ENCODE measurements around the gene YAE1. TPM values are rescaled to one million over a fixed set of nuclear protein-coding genes. Genes with fewer than 3 reads are reported as not detected.
A peak's percentile ranks its signal among the peaks of the same experiment; 100 is the strongest.

The YAE1 gene
- total RNA-seq, 1 experiment from 2014 or later, result 21.9 TPM

GRCh38 chr7:39621261-39621660, 55.1 kb downstream of the YAE1 start:
- CTCF ChIA-PET, result interaction anchor here (0.6 to 4.1 kb wide), 2 partner anchors 37 to 41 kb away, joined by 3 to 25 read pairs; no protein-coding TSS in a partner anchor

GRCh38 chr7:39621784-39622411, 55.7 kb downstream of the YAE1 start:
- ChIA-PET CTCF (interaction anchor here (0.7 to 4.1 kb wide), 6 partner anchors 12 to 124 kb away, joined by 3 to 31 read pairs (median 6); no protein-coding TSS in a partner anchor), POLR2A (interaction anchor here (0.5 to 3.1 kb wide), 4 partner anchors 8 to 112 kb away, joined by 3 to 21 read pairs (median 10); no protein-coding TSS in a partner anchor)
- peak overlapping the region; percentile 86 for H3K4me3 Mint-ChIP-seq
- H3K27ac Mint-ChIP-seq, result peak overlapping the region; percentile 5; the same call in 1 of the 2 replicates
- ATAC-seq (no peak), DNase-seq (ENCODE audit: low spot score) (no peak)
- H3K9me3 Mint-ChIP-seq, result no peaks in the 10 kb centered on the region
- no peaks in the 10 kb centered on the region for H3K36me3 Mint-ChIP-seq
- H3K27me3 Mint-ChIP-seq (ENCODE audit: low read depth), result no peaks in the 10 kb centered on the region
- TF ChIP-seq FOXJ3 (CRISPR knock-in tag; IDR thresholded peaks at IDR 0.05; ENCODE audit: borderline replicate concordance) (no peak), JAZF1 (CRISPR knock-in tag; IDR thresholded peaks at IDR 0.05) (no peak), USF2 (CRISPR knock-in tag; IDR thresholded peaks at IDR 0.05) (no peak), RELA (CRISPR knock-in tag; IDR thresholded peaks at IDR 0.05; ENCODE audit: borderline replicate concordance) (no peak), AR (CRISPR knock-in tag; IDR thresholded peaks at IDR 0.05) (no peak), JUN (CRISPR knock-in tag; IDR thresholded peaks at IDR 0.05) (no peak), ZNF232 (CRISPR knock-in tag; IDR thresholded peaks at IDR 0.05) (no peak), NFE2L1 (CRISPR knock-in tag; IDR thresholded peaks at IDR 0.05) (no peak), ZNF219 (CRISPR knock-in tag; IDR thresholded peaks at IDR 0.05; ENCODE audit: borderline replicate concordance) (no peak)
- H3K4me1 Mint-ChIP-seq, result peaks cover 37% of the 10 kb centered on the region

More at GRCh38 chr7:39621261-39621660, 55.1 kb downstream of the YAE1 start:
- Mint-ChIP-seq H3K4me1 (peaks cover 31% of the 10 kb centered on the region), H3K4me3 (no peak overlapping the region), H3K27me3 (ENCODE audit: low read depth) (peaks cover 3% of the 10 kb centered on the region; the same call in 1 of the 2 replicates), H3K36me3 (no peaks in the 10 kb centered on the region), H3K27ac (no peak overlapping the region), H3K9me3 (no peaks in the 10 kb centered on the region)
- POLR2A ChIA-PET, result interaction anchor here (0.5 kb wide), 1 partner anchor 9 kb away, joined by 3 read pairs; no protein-coding TSS in a partner anchor
- no peak for DNase-seq (ENCODE audit: low spot score)
- TF ChIP-seq ZNF219 (CRISPR knock-in tag; IDR thresholded peaks at IDR 0.05; ENCODE audit: borderline replicate concordance), result no peak
- TF ChIP-seq NFATC4 (CRISPR knock-in tag; IDR thresholded peaks at IDR 0.05), result no peak
- TF ChIP-seq ELF4 (CRISPR knock-in tag; IDR thresholded peaks at IDR 0.05; ENCODE audit: low read depth), result no peak
- no peak for TF ChIP-seq JUN (CRISPR knock-in tag; IDR thresholded peaks at IDR 0.05)
- no peak for TF ChIP-seq FOXJ3 (CRISPR knock-in tag; IDR thresholded peaks at IDR 0.05; ENCODE audit: borderline replicate concordance)
- no peak for TF ChIP-seq ZNF121 (CRISPR knock-in tag; IDR thresholded peaks at IDR 0.05)
- no peak for TF ChIP-seq ZNF317 (CRISPR knock-in tag; IDR thresholded peaks at IDR 0.05; ENCODE audit: borderline replicate concordance, low read depth)
- TF ChIP-seq ZBTB21 (CRISPR knock-in tag; IDR thresholded peaks at IDR 0.05; ENCODE audit: borderline replicate concordance), result no peak
- TF ChIP-seq MXD4 (CRISPR knock-in tag; IDR thresholded peaks at IDR 0.05; ENCODE audit: borderline replicate concordance), result no peak
- TF ChIP-seq ZMAT4 (CRISPR knock-in tag; IDR thresholded peaks at IDR 0.05), result no peak
- TF ChIP-seq ZNF416 (CRISPR knock-in tag; IDR thresholded peaks at IDR 0.05), result no peak
- no peak for TF ChIP-seq HMGXB4 (CRISPR knock-in tag; IDR thresholded peaks at IDR 0.05)
- no peak for TF ChIP-seq HMGA2 (CRISPR knock-in tag; IDR thresholded peaks at IDR 0.05)
- no peak for ATAC-seq

Other genes with a start within 250 kb of the YAE1 start
- 57.3 to 59.8 TPM (median 59.3 TPM) in 3 replicates for gene RALA, start 57.2 kb downstream of the YAE1 start, total RNA-seq (2021)

Data from WTC11 (cell line).